CD4-positive, alpha-beta T cell treated with Interleukin-15 for 4 hours (primary cell): ENCODE measurements around the gene PRIM2.
"Not testable (repeated sequence)": the region's sequence is repeated elsewhere in the genome, so short reads cannot be mapped to it uniquely, and the experiment has no call there.

ENCODE experiments used
- DNase-seq: peaks from one replicate; pipeline ENCODE4 v3.0.0-alpha.2; 2020; ENCODE audit warnings: low spot score

The PRIM2 gene, protein sequence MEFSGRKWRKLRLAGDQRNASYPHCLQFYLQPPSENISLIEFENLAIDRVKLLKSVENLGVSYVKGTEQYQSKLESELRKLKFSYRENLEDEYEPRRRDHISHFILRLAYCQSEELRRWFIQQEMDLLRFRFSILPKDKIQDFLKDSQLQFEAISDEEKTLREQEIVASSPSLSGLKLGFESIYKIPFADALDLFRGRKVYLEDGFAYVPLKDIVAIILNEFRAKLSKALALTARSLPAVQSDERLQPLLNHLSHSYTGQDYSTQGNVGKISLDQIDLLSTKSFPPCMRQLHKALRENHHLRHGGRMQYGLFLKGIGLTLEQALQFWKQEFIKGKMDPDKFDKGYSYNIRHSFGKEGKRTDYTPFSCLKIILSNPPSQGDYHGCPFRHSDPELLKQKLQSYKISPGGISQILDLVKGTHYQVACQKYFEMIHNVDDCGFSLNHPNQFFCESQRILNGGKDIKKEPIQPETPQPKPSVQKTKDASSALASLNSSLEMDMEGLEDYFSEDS

DNA sequence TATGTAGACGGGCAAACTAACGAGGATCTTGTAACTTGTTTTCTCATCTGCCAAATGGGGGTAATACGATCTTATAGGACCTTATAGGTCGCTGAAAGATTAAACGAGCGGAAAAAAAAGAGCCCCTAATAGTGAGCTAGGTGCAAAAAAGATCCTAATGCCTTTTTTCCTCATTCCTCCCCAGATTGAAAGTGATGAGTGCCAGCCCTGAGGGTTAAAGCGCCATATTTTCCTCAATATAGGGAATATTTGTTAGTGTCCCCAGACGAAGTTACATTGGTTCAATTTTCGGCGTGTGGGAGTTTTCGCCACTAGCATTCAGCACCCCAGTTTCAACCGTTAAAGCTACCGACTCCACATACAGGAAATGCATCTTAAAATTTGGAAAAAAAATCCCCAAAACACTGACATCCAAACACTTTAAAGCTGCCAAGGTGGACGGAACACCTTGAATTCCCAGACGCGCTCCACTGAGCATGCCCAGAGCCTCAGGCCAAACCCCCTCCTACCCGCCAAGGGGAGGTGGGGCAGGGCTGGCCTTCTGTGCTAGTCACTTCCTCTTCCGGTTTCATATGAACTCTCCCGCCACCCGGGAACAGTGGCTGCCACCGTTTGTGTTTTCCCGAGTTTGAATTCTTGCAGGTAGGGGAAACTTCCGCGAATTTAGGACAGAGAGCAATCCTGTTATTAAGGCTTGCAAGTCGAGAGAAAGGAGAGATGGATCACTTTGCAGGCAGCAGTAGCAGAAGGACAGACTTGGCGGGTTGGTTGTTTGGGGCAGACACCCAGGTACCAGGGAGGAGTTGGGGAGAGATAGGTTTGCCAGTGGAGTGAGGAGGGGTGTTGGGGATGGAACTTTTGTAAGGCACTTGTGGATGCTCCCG lies at the start of gene PRIM2:
Gene PRIM2 (plus strand): TSS at position 571 of the 884 bp plus-strand sequence. CDS start 816 bp downstream, outside the sequence.
- peak; percentile 82 for DNase-seq

DNA sequence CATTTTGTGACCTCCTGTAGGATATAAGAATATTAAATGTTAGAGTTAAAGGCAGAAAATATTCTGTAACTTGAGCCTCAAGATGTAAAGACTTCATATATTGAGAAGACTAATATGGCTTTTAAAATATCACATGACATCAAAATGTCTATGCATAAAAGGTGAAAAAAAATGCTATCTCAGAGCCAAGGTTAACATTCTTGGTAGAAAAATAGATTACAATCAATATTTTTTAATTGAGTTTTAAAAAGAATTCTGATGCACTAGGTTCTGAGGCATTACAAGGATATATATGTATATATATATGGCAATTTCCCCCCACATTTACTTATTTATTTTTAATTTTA lies 49.2 kb upstream of the PRIM2 start:
- DNase-seq, result no peak

- not testable (repeated sequence) for DNase-seq
These were observed 43.2 kb upstream of the PRIM2 start for GRCh38 chr6:57274113-57274824.

- no peak for DNase-seq
These were observed 42.0 kb upstream of the PRIM2 start for GRCh38 chr6:57275384-57275783.

DNA sequence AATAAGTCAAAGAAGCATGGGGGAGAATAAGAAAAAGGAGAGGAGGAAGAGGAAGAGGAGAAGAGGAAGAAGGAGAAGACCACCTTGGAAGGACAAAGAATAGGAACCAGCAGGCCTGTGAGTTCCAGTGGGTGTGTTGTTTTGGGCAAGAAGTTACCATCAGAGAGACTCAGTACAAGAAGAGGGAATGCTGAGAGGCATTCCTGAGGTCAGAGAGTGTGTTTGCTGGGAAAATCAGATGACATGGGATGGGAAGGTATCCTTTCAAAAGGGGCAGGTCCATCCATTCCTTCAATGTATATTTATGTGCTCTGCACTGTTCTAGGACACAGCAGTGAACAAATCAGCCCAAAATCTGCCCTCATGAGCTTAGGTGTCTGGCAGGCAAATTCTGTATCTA lies 40.5 kb upstream of the PRIM2 start:
- DNase-seq, result no peak

DNA sequence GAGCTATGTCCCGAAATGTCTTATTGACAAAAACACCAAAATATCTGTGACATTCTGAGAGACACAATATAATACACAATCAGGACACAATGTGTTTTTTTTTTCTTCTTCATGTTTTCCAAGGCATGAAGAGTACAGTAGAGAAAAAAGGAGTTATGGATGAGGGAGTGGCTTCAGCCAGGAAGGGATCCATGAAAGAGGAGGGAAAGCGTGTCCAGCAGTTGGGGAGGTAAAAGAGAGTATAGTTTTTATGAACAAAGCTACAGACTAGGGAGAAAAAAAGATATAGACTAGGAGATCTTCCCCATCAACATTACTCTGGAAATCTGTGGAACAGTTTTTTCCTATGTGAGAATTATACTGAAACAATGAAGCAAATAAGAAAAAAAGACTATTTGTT lies 38.9 kb upstream of the PRIM2 start:
- no peak for DNase-seq

DNA sequence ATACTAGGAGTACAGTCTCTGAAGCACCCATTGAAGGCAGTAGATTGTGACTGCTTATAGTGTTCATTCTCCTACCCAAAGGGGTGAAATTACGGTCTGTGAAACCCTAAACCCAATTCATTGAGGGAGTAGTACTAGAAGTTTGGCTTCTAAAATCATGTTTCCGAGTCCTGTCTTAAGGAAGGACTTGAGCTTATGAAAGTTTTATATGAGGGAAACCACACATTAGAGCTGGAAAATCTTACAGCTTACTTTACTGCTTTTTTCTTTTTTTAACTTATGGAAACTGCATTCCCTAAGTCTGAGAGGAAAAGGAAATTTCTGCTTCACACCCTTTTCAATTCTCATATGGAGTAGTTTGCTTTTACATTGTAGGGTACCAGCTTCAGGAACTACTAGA lies 38.4 kb upstream of the PRIM2 start:
- no peak for DNase-seq

GRCh38 chr6:57283106-57283505 lies 34.3 kb upstream of the PRIM2 start:
- no peak for DNase-seq

GRCh38 chr6:57283911-57284455 lies 33.4 kb upstream of the PRIM2 start:
- DNase-seq, result no peak

GRCh38 chr6:57288136-57288535 lies 29.3 kb upstream of the PRIM2 start:
- DNase-seq, result not testable (repeated sequence)

- not testable (repeated sequence) for DNase-seq
These were observed 24.0 kb upstream of the PRIM2 start for GRCh38 chr6:57293472-57293871.

GRCh38 chr6:57294862-57295445 lies 22.5 kb upstream of the PRIM2 start:
- DNase-seq, result no peak

DNA sequence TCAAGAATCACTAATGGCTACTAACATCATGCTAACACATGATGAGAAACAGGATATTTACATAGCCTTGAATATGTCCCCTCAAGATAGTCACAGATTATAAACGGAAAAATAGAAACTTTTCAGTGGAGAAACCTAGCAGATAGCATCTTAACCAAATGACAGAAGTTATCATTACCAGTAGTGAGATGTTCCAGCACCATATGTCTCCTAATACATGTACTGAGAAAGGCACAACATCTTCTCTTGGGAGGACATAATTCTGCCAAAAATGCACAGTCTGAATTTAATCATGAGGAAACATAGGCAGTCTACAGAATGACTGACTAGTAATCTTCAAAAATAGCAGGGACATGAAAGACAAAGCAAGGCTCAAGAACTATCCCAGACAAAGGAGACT lies 19.9 kb upstream of the PRIM2 start:
- no peak for DNase-seq

DNA sequence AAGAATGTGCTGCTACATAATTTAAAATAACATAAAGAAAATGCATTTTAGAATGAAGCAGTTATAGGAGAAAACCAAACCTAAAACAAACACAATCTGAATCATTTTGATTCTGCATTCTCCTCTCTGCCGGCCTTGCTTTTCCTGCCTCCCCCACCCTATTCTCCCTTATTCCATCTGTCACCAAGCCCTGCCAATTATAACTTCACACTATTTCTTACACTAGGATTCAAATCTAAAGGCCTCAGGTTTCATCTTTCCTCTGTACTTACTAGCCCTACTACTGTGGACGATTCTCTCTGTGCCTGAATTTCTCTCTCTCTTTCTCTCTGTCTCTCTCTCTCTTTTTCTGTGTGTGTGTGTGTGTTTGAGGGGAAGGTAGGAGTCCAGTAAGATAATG lies 18.7 kb upstream of the PRIM2 start:
- no peak for DNase-seq

DNA sequence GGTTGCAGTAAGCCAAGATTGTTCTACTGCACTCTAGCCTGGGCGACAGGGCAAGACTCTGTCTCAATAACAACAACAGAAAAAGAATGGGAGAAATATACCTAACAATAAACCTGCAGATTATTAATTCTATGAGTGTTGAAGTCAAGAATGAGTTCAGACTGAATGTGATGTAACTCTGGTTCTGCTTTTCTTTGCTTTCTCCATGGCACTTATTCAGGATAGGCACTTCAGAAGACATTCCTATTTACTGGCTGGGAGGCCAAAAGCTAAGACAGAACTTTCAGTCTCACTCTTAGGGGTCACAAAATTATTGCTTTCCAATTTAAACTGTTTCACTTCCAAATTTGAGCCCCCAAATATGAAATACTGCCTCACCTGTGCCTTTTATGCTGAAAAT lies 15.7 kb upstream of the PRIM2 start:
- DNase-seq, result no peak

- no peak for DNase-seq
These were observed 15.0 kb upstream of the PRIM2 start for GRCh38 chr6:57302477-57302876.

GRCh38 chr6:57303931-57304681 lies 13.3 kb upstream of the PRIM2 start:
- DNase-seq, result no peak

- no peak for DNase-seq
These were observed 12.3 kb upstream of the PRIM2 start for GRCh38 chr6:57305107-57305506.

DNA sequence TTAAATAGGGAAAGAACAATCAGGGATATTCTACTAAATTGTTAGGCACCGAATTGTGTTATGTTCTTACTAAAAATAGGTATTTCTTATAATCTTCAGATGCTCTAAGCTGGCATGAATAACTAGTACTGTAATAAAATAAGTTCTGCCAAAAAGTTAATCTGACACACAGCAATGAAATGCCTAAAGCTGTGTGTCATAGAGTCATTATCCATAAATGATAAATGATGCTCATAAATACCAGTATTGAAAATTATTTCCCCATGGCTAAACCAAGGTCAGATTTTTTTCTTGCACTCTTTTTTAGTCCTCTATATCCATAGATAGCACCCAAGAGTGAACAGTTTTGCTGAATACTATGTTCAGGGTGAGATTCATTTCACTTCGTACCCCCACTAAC lies 11.7 kb upstream of the PRIM2 start:
- DNase-seq, result no peak

DNA sequence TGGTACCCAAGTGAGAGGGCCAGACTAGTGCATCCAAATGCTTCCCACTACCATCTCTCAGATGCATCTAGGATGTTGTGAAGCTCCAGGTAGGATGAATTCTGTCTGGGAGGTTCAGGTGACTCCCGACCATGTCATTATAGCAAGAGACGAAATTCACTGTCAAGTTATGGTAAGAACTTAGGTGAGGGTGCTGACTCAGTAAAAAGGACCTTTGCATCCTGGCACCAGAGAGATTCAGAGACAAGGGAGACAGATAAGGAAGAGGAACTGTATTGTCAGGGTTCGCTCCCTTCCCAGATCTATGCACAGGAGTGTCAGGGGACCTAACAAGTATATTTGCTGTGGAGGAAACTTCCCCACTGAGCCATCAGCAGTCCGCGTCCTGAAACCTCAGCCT lies 11.2 kb upstream of the PRIM2 start:
- DNase-seq, result no peak

GRCh38 chr6:57307850-57308249 lies 9.6 kb upstream of the PRIM2 start:
- no peak for DNase-seq
